Regular cardiac myocyte (primary cell): ENCODE data around the gene LRRC3B. TPM values are rescaled to one million over a fixed set of nuclear protein-coding genes. Genes with fewer than 3 reads are reported as not detected.

Experiments used
- total RNA-seq: library from RNA; depleted of rRNA; stranded (reverse); fragments of >200 nt; gene quantifications from 2 replicates; pipeline ENCODE4 v1.2.3, GENCODE V29; 2014

Gene LRRC3B, protein sequence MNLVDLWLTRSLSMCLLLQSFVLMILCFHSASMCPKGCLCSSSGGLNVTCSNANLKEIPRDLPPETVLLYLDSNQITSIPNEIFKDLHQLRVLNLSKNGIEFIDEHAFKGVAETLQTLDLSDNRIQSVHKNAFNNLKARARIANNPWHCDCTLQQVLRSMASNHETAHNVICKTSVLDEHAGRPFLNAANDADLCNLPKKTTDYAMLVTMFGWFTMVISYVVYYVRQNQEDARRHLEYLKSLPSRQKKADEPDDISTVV
- not detected in 2 replicates for total RNA-seq

DNA sequence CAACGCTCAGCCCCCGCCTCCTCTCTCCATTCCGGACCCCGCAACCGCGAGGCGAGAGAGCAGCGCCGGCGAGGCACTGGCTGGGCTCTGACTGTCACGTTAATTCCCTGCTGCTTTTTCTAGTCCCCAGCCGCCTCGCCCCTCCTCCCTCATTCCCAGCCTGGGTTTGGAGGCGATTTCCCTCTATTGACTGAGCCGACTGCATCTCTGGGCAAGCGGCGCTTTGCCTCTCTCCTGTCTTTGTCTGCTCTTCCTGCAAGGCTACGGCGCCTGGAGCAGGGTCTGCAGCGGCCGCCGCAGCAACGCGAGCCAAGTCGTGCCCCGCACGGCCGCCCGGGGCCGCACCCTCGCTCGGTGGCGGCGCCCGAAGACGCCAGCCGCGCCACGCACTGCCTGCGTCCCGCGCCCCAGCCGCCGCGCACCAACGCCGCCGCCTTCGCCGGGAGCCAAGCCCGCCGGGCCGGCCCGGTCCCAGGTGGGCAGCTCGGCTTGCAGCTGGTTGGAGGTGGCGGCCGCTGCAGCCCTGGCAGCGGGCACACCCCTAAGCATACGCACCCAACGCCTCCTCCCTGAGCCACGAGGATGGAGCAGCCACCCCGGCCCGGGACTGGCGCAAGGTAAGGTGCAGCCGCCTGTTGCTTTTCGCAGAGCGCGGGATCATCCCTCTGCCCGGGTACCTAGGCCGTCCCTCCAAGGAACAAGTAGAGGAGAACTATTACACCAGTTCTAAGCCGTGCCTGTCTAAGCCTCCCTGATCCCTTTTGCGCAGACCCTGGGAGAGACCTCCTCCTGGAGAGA, at the start of gene LRRC3B:
Gene LRRC3B (plus strand): TSS at position 152 of the 798 bp plus-strand sequence. CDS start 86,901 bp downstream, outside the sequence.

